Kidney epithelial cell (primary cell): ENCODE results near the gene BICDL2. TPM values are rescaled to one million over a fixed set of nuclear protein-coding genes. Genes with fewer than 3 reads are reported as not detected.

ENCODE experiments used
- DNase-seq: peaks from one replicate; pipeline ENCODE4 v3.0.0-alpha.2; 2010; ENCODE audit warnings: low read depth
- H3K27me3 ChIP-seq: 2 replicates; pipeline ENCODE4 v1.6.0; 2011; ENCODE audit warnings: low read length; ENCODE audit not compliant: control insufficient read depth, insufficient read depth
- H3K36me3 ChIP-seq: 2 replicates; pipeline ENCODE4 v1.5.1; 2011; ENCODE audit warnings: low read length; ENCODE audit not compliant: control insufficient read depth, insufficient read depth
- H3K4me3 ChIP-seq: 2 replicates; pipeline ENCODE4 v1.5.1; 2011; ENCODE audit warnings: low read depth, mild to moderate bottlenecking, control low read depth, low read length
- CTCF ChIP-seq: IDR thresholded peaks from 2 replicates; pipeline ENCODE4 v1.5.1; 2011; ENCODE audit warnings: mild to moderate bottlenecking, moderate library complexity, low read length, control low read depth, inconsistent platforms; ENCODE audit not compliant: insufficient read depth, poor library complexity, severe bottlenecking
- total RNA-seq: library from RNA; depleted of rRNA; stranded (reverse); fragments of >200 nt; gene quantifications from 2 replicates; pipeline ENCODE4 v1.2.3, GENCODE V29; 2015

BICDL2 gene
- total RNA-seq, 1 donor from 2014 or later, result 9.2 TPM

- TF ChIP-seq CTCF, result no peak
- Histone ChIP-seq H3K36me3 (no peaks in the 10 kb centered on the region), H3K27me3 (peaks cover 19% of the 10 kb centered on the region), H3K4me3 (no peak overlapping the region)
- no peak for DNase-seq
Measured at GRCh38 chr16:2986623-2987188, 50.0 kb downstream of the BICDL2 start.

GRCh38 chr16:2985893-2986355 lies 50.8 kb downstream of the BICDL2 start:
- Histone ChIP-seq H3K4me3 (no peak overlapping the region), H3K36me3 (no peaks in the 10 kb centered on the region), H3K27me3 (peaks cover 19% of the 10 kb centered on the region)
- no peak for TF ChIP-seq CTCF
- no peak for DNase-seq

GRCh38 chr16:2985462-2985861 lies 51.3 kb downstream of the BICDL2 start:
- no peak for TF ChIP-seq CTCF
- no peaks in the 10 kb centered on the region for H3K36me3 ChIP-seq
- H3K4me3 ChIP-seq, result no peak overlapping the region
- peaks cover 17% of the 10 kb centered on the region for H3K27me3 ChIP-seq
- no peak for DNase-seq

- Histone ChIP-seq H3K36me3 (no peaks in the 10 kb centered on the region), H3K4me3 (no peak overlapping the region), H3K27me3 (peaks cover 5% of the 10 kb centered on the region)
- no peak for DNase-seq
- TF ChIP-seq CTCF, result peak; percentile 33
Measured at GRCh38 chr16:2983706-2984136, 53.0 kb downstream of the BICDL2 start.

- Histone ChIP-seq H3K4me3 (no peak overlapping the region), H3K27me3 (peaks cover 2% of the 10 kb centered on the region), H3K36me3 (no peaks in the 10 kb centered on the region)
- no peak for DNase-seq
- TF ChIP-seq CTCF, result no peak
Measured at GRCh38 chr16:2982402-2982801, 54.3 kb downstream of the BICDL2 start.

- DNase-seq, result no peak
- peaks cover 2% of the 10 kb centered on the region for H3K27me3 ChIP-seq
- H3K36me3 ChIP-seq, result no peaks in the 10 kb centered on the region
- TF ChIP-seq CTCF, result no peak
- no peak overlapping the region for H3K4me3 ChIP-seq
Measured at GRCh38 chr16:2981899-2982250, 54.9 kb downstream of the BICDL2 start.
